ENCODE data around the gene KNDC1.
"Not testable (repeated sequence)": the region's sequence is repeated elsewhere in the genome, so short reads cannot be mapped to it uniquely, and the experiment has no call there.

The KNDC1 gene

GRCh38 chr10:133141958-133142340 lies 18.1 kb upstream of the KNDC1 start:
- DNase-seq: no peak

GRCh38 chr10:133142523-133143199 lies 17.4 kb upstream of the KNDC1 start:
- no peak for DNase-seq

- no peak for DNase-seq
These were observed 16.9 kb upstream of the KNDC1 start for GRCh38 chr10:133143200-133143533.

GRCh38 chr10:133143546-133143945 lies 16.5 kb upstream of the KNDC1 start:
- DNase-seq: no peak

- no peak for DNase-seq
These were observed 15.2 kb upstream of the KNDC1 start for GRCh38 chr10:133144771-133145170.

GRCh38 chr10:133150226-133150625 lies 9.8 kb upstream of the KNDC1 start:
- no peak for DNase-seq

- no peak for DNase-seq
These were observed 9.4 kb upstream of the KNDC1 start for GRCh38 chr10:133150656-133151055.

GRCh38 chr10:133151071-133151470 lies 8.9 kb upstream of the KNDC1 start:
- not testable (repeated sequence) for DNase-seq

GRCh38 chr10:133151543-133151972 lies 8.5 kb upstream of the KNDC1 start:
- no peak for DNase-seq

- DNase-seq: no peak
These were observed 5.6 kb upstream of the KNDC1 start for GRCh38 chr10:133154411-133154810.

- DNase-seq: no peak
These were observed 4.8 kb upstream of the KNDC1 start for GRCh38 chr10:133154996-133155778.

GRCh38 chr10:133156674-133157579 lies 3.1 kb upstream of the KNDC1 start:
- DNase-seq: no peak

- DNase-seq: no peak
These were observed 2.2 kb upstream of the KNDC1 start for GRCh38 chr10:133157662-133158436.

GRCh38 chr10:133158437-133158755 lies 1.6 kb upstream of the KNDC1 start:
- DNase-seq: no peak

- DNase-seq: no peak
These were observed 1.0 kb upstream of the KNDC1 start for GRCh38 chr10:133158756-133159610.

GRCh38 chr10:133159611-133159949 lies 439 bp upstream of the KNDC1 start:
- DNase-seq: no peak

GRCh38 chr10:133160826-133161471 lies 930 bp downstream of the KNDC1 start:
- no peak for DNase-seq

GRCh38 chr10:133161486-133162109 lies 1.6 kb downstream of the KNDC1 start:
- DNase-seq: no peak

- DNase-seq: no peak
These were observed 2.3 kb downstream of the KNDC1 start for GRCh38 chr10:133162178-133162909.

All from GOT3 (cell line).